NCI-H2029 (cell line): ENCODE data around the gene MROH2B.

ENCODE experiments used
- DNase-seq: peaks from one replicate; lab custom pipeline; 2025; lab: John Stamatoyannopoulos, UW

Gene MROH2B

GRCh38 chr5:41071242-41071641 lies at the start of gene MROH2B:
Gene MROH2B, minus strand, starts transcription at chr5:41071342. Its CDS starts 490 bp downstream, at chr5:41070852.
- DNase-seq: no peak

- DNase-seq: no peak
Measured at GRCh38 chr5:41120600-41120999, 49.5 kb upstream of the MROH2B start.

- no peak for DNase-seq
Measured at GRCh38 chr5:41118177-41118576, 47.0 kb upstream of the MROH2B start.

GRCh38 chr5:41115281-41115680 lies 44.1 kb upstream of the MROH2B start:
- no peak for DNase-seq

- no peak for DNase-seq
Measured at GRCh38 chr5:41112486-41113455, 41.6 kb upstream of the MROH2B start.

- no peak for DNase-seq
Measured at GRCh38 chr5:41109186-41109585, 38.0 kb upstream of the MROH2B start.

GRCh38 chr5:41102341-41102740 lies 31.2 kb upstream of the MROH2B start:
- DNase-seq: no peak

- DNase-seq: no peak
Measured at GRCh38 chr5:41097642-41098041, 26.5 kb upstream of the MROH2B start.

GRCh38 chr5:41095324-41096101 lies 24.4 kb upstream of the MROH2B start:
- DNase-seq: no peak

- DNase-seq: no peak
Measured at GRCh38 chr5:41094871-41095270, 23.7 kb upstream of the MROH2B start.

- DNase-seq: no peak
Measured at GRCh38 chr5:41093803-41094202, 22.7 kb upstream of the MROH2B start.

GRCh38 chr5:41087461-41087860 lies 16.3 kb upstream of the MROH2B start:
- no peak for DNase-seq

- no peak for DNase-seq
Measured at GRCh38 chr5:41083306-41083705, 12.2 kb upstream of the MROH2B start.

- no peak for DNase-seq
Measured at GRCh38 chr5:41071975-41072374, 833 bp upstream of the MROH2B start.

GRCh38 chr5:41067714-41068568 lies 3.2 kb downstream of the MROH2B start:
- no peak for DNase-seq

GRCh38 chr5:41065691-41066335 lies 5.3 kb downstream of the MROH2B start:
- DNase-seq: no peak

- DNase-seq: no peak
Measured at GRCh38 chr5:41057940-41058339, 13.2 kb downstream of the MROH2B start.

- no peak for DNase-seq
Measured at GRCh38 chr5:41057231-41057630, 13.9 kb downstream of the MROH2B start.

- no peak for DNase-seq
Measured at GRCh38 chr5:41048986-41049385, 22.2 kb downstream of the MROH2B start.

GRCh38 chr5:41043109-41043747 lies 27.9 kb downstream of the MROH2B start:
- no peak for DNase-seq

- DNase-seq: no peak
Measured at GRCh38 chr5:41032973-41033372, 38.2 kb downstream of the MROH2B start.
